Ramos (cell line): ENCODE measurements around the gene TTYH3.

ENCODE experiments used
- in situ Hi-C: fragments of 300-500 bp; cut with MboI; formaldehyde crosslinking; loops from one replicate; pipeline ENCODE4 v1.14.3; 2022; ENCODE audit warnings: low sequenced_read_pairs; ENCODE audit not compliant: unreplicated experiment

The TTYH3 gene

GRCh38 chr7:2633538-2634266, 1.9 kb downstream of the TTYH3 start:
- in situ Hi-C loops = no loop called here

GRCh38 chr7:2634267-2635145, 2.7 kb downstream of the TTYH3 start:
- in situ Hi-C loops = no loop called here

GRCh38 chr7:2635148-2635668, 3.4 kb downstream of the TTYH3 start:
- in situ Hi-C loops = no loop called here

GRCh38 chr7:2635810-2636701, 4.3 kb downstream of the TTYH3 start:
- in situ Hi-C loops = no loop called here

- in situ Hi-C loops = no loop called here
Measured at GRCh38 chr7:2637066-2637471, 5.3 kb downstream of the TTYH3 start.

GRCh38 chr7:2637505-2638223, 5.9 kb downstream of the TTYH3 start:
- in situ Hi-C loops = no loop called here

- in situ Hi-C loops = no loop called here
Measured at GRCh38 chr7:2638224-2638991, 6.6 kb downstream of the TTYH3 start.

- in situ Hi-C loops = no loop called here
Measured at GRCh38 chr7:2639181-2639681, 7.4 kb downstream of the TTYH3 start.

GRCh38 chr7:2639695-2640481, 8.1 kb downstream of the TTYH3 start:
- in situ Hi-C loops = no loop called here

GRCh38 chr7:2640482-2640830, 8.7 kb downstream of the TTYH3 start:
- in situ Hi-C loops = no loop called here

- in situ Hi-C loops = no loop called here
Measured at GRCh38 chr7:2640846-2641316, 9.1 kb downstream of the TTYH3 start.

- in situ Hi-C loops = no loop called here
Measured at GRCh38 chr7:2641406-2642393, 9.9 kb downstream of the TTYH3 start.

GRCh38 chr7:2643386-2644219, 11.8 kb downstream of the TTYH3 start:
- in situ Hi-C loops = no loop called here

- in situ Hi-C loops = no loop called here
Measured at GRCh38 chr7:2644220-2644561, 12.4 kb downstream of the TTYH3 start.

GRCh38 chr7:2644562-2645273, 12.9 kb downstream of the TTYH3 start:
- in situ Hi-C loops = no loop called here
